GM21529 (cell line): ENCODE results near the gene REEP1.
"Not testable (repeated sequence)": the region's sequence is repeated elsewhere in the genome, so short reads cannot be mapped to it uniquely, and the experiment has no call there.

Source experiments
- ATAC-seq: cut with Tn5 transposase; IDR thresholded peaks from one replicate; pipeline ENCODE4 v1.9.1; 2021; ENCODE audit not compliant: unreplicated experiment

The REEP1 gene

GRCh38 chr2:86245222-86245621 is 92.2 kb downstream of the REEP1 start:
- not testable (repeated sequence) for ATAC-seq

GRCh38 chr2:86244781-86245180 is 92.6 kb downstream of the REEP1 start:
- ATAC-seq, result not testable (repeated sequence)

- peak; percentile 48 for ATAC-seq
These were observed 93.3 kb downstream of the REEP1 start for GRCh38 chr2:86243950-86244733.

GRCh38 chr2:86243272-86243671 is 94.2 kb downstream of the REEP1 start:
- ATAC-seq, result no peak

- no peak for ATAC-seq
These were observed 95.8 kb downstream of the REEP1 start for GRCh38 chr2:86241611-86242010.

- ATAC-seq, result no peak
These were observed 97.2 kb downstream of the REEP1 start for GRCh38 chr2:86240251-86240650.

- no peak for ATAC-seq
These were observed 97.7 kb downstream of the REEP1 start for GRCh38 chr2:86239745-86240144.

- no peak for ATAC-seq
These were observed 98.1 kb downstream of the REEP1 start for GRCh38 chr2:86239326-86239725.

- ATAC-seq, result peak; percentile 93
These were observed 99.1 kb downstream of the REEP1 start for GRCh38 chr2:86238354-86238753.

GRCh38 chr2:86237172-86237571 is 100.3 kb downstream of the REEP1 start:
- ATAC-seq, result no peak

GRCh38 chr2:86235196-86235980 is 102.0 kb downstream of the REEP1 start:
- no peak for ATAC-seq

- ATAC-seq, result no peak
These were observed 102.8 kb downstream of the REEP1 start for GRCh38 chr2:86234563-86235131.

GRCh38 chr2:86233436-86233835 is 104.0 kb downstream of the REEP1 start:
- no peak for ATAC-seq

GRCh38 chr2:86232910-86233309 is 104.5 kb downstream of the REEP1 start:
- ATAC-seq, result no peak

- ATAC-seq, result no peak
These were observed 105.0 kb downstream of the REEP1 start for GRCh38 chr2:86232373-86232784.

GRCh38 chr2:86231680-86232372 is 105.6 kb downstream of the REEP1 start:
- no peak for ATAC-seq

GRCh38 chr2:86230961-86231360 is 106.5 kb downstream of the REEP1 start:
- ATAC-seq, result no peak

- no peak for ATAC-seq
These were observed 108.2 kb downstream of the REEP1 start for GRCh38 chr2:86229221-86229620.

- ATAC-seq, result not testable (repeated sequence)
These were observed 108.9 kb downstream of the REEP1 start for GRCh38 chr2:86228574-86228973.

GRCh38 chr2:86227685-86228084 is 109.7 kb downstream of the REEP1 start:
- ATAC-seq, result no peak
